Left ventricle myocardium inferior (tissue), 1 donor: ENCODE data around the gene DSTN. TPM values are rescaled to one million over a fixed set of nuclear protein-coding genes. Genes with fewer than 3 reads are reported as not detected.

ENCODE experiments used
- DNase-seq: peaks from one replicate; pipeline ENCODE4 v3.0.0-alpha.2; 2020
- H3K27ac ChIP-seq: fragments of 200-600 bp; replicated peaks from 2 replicates; pipeline ENCODE4 v1.8.0; 2021
- H3K27me3 ChIP-seq: fragments of 200-600 bp; 2 replicates; pipeline ENCODE4 v1.8.0; 2021; ENCODE audit warnings: low read depth
- H3K36me3 ChIP-seq: fragments of 200-600 bp; 2 replicates; pipeline ENCODE4 v1.8.0; 2021
- H3K4me1 ChIP-seq: fragments of 200-600 bp; 2 replicates; pipeline ENCODE4 v1.8.0; 2021
- H3K4me3 ChIP-seq: fragments of 200-600 bp; 2 replicates; pipeline ENCODE4 v1.8.0; 2021; ENCODE audit warnings: mild to moderate bottlenecking, moderate library complexity
- H3K9me3 ChIP-seq: fragments of 200-600 bp; replicated peaks from 2 replicates; pipeline ENCODE4 v1.8.0; 2021
- intact Hi-C: fragments of 100-400 bp; cut with micrococcal nuclease; formaldehyde crosslinking; loops from one replicate; pipeline ENCODE4 v1.11.0; 2022
- total RNA-seq: library from RNA; stranded (reverse); fragmentation: NEBNext Ultra II Directional; extraction: Animal tissue kit (Norgen Biotek cat#: 25700); gene quantifications from one replicate; pipeline ENCODE4 v1.2.1, GENCODE V29; 2021
- TF ChIP-seq, protein P1 (sequence below): fragments of 200-600 bp; IDR thresholded peaks from 2 replicates; pipeline ENCODE4 v1.8.0; 2021; ENCODE audit warnings: antibody characterized with exemption, mild to moderate bottlenecking, borderline replicate concordance
- donor health status: DM: no; HTN: yes; CAD: no; lungs with severe emphysema.

Gene DSTN
- total RNA-seq, 1 donor from 2014 or later = 635 TPM

DNA sequence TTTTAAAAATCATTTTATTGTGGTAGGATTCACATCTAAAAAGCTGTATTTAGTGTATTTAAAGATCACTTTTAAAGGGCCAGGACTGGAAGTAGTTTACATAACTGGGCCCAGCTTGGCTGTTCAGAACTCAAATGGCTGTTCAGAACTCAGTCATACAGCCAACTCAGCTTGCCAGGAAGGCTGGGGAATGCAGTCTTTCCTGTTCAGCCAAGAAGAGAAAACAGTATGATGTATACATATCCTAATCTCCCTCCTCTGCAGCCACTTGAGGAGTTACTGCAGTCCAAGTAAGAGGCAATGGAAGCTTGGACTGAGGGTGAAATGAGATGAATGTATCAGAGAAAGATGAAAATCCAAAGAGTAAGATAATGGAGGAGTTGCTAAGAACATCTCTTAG lies 24.6 kb downstream of the DSTN start:
- Histone ChIP-seq H3K4me1 (peaks cover 97% of the 10 kb centered on the region), H3K9me3 (no peaks in the 10 kb centered on the region), H3K27ac (peak overlapping the region; percentile 49), H3K4me3 (no peak overlapping the region), H3K27me3 (no peaks in the 10 kb centered on the region), H3K36me3 (peaks cover 5% of the 10 kb centered on the region)
- intact Hi-C loops = no loop called here
- no peak for DNase-seq
- TF ChIP-seq, protein P1, sequence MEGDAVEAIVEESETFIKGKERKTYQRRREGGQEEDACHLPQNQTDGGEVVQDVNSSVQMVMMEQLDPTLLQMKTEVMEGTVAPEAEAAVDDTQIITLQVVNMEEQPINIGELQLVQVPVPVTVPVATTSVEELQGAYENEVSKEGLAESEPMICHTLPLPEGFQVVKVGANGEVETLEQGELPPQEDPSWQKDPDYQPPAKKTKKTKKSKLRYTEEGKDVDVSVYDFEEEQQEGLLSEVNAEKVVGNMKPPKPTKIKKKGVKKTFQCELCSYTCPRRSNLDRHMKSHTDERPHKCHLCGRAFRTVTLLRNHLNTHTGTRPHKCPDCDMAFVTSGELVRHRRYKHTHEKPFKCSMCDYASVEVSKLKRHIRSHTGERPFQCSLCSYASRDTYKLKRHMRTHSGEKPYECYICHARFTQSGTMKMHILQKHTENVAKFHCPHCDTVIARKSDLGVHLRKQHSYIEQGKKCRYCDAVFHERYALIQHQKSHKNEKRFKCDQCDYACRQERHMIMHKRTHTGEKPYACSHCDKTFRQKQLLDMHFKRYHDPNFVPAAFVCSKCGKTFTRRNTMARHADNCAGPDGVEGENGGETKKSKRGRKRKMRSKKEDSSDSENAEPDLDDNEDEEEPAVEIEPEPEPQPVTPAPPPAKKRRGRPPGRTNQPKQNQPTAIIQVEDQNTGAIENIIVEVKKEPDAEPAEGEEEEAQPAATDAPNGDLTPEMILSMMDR = no peak

DNA sequence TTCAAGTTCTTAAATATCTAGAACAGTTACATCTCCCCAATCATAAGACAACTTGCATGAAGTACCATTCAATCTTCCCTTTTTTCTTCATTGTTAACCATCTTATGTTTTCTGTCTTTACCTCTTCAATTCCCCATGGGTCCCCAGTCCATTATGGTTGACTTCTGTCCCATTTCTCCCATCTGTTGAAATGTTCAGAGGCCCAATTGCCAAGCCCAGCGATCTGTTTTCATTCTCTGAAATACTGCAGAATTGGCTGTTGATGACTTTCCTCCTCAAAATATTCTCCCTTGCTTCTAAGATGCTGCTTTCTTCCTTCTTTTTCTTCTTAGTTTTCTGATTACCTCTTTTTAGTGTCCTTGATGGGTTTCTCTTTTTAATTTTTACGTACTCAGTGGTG lies 26.0 kb downstream of the DSTN start:
- Histone ChIP-seq H3K27me3 (no peaks in the 10 kb centered on the region), H3K36me3 (peaks cover 8% of the 10 kb centered on the region), H3K4me1 (peaks cover 86% of the 10 kb centered on the region), H3K4me3 (no peak overlapping the region), H3K9me3 (no peaks in the 10 kb centered on the region), H3K27ac (peak overlapping the region; percentile 49)
- TF ChIP-seq, protein P1 = no peak
- intact Hi-C loops = no loop called here
- no peak for DNase-seq

DNA sequence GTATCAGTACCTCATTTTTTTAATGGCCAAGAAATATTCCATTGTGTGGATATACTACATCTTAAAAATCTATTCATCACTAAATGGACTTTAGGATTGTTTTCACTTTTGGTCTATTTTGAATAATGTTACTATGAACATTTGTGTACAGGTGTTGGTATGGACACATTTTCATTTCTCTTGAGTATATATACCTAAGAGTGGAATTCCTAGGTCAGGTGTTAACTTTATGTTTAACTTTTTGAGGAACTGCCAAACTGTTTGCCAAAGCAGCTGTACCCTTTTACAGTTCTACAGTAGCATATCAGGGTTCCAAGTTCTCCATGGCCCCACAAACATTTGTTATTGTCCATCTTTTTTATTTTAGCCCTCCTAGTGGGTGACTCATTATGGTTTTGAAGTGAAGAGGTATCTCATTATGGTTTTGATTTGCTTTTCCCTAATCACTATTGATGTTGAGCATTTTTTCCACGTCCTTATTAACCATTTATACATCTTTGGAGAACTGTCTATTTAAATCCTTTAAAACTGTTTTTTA lies 28.2 kb downstream of the DSTN start:
- no peak overlapping the region for H3K4me3 ChIP-seq
- H3K4me1 ChIP-seq = peaks cover 86% of the 10 kb centered on the region
- no peaks in the 10 kb centered on the region for H3K9me3 ChIP-seq
- intact Hi-C loops = no loop called here
- H3K36me3 ChIP-seq = peaks cover 25% of the 10 kb centered on the region
- no peaks in the 10 kb centered on the region for H3K27me3 ChIP-seq
- no peak for DNase-seq
- no peak overlapping the region for H3K27ac ChIP-seq
- TF ChIP-seq, protein P1 = no peak

DNA sequence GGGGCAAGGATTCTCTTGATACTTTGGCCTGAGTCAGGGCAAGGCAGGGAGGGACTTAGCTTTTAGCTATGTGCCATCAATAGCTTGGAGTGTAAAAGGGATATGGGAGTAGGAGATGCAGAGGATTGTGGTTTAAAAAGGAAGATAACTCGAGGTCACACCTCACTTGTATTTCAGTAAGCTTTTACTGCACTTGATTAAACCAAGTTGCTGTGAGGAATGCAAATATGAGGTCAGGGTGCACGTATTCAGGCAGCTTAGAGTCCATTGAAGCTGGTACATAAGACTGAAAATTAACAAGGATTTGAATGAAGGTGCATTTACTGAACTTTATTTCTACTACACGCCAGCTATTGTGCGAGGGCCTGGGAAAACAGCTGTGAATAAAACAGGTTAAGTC lies 32.1 kb downstream of the DSTN start:
- Histone ChIP-seq H3K4me3 (no peak overlapping the region), H3K27ac (no peak overlapping the region), H3K4me1 (peaks cover 71% of the 10 kb centered on the region), H3K27me3 (no peaks in the 10 kb centered on the region), H3K9me3 (no peaks in the 10 kb centered on the region), H3K36me3 (peaks cover 55% of the 10 kb centered on the region)
- intact Hi-C loops = no loop called here
- TF ChIP-seq, protein P1 = no peak
- no peak for DNase-seq

DNA sequence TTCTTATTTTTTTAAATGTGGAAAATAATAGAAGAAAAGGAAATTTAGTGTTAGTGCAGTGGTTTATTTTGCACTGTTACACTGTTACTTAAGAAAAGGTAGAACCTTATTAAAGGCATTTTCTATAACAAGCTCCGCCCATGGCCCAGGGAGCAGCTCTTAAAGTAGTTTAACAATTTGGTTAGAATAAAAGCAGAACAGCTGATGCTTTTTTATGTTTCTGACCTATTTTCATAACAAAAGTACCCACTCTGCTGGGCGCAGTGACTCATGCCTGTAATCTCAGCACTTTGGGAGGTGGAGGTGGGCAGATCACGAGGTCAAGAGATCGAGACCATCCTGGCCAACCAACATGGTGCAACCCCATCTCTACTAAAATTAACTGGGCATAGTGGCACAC lies 32.6 kb downstream of the DSTN start:
- H3K4me1 ChIP-seq = peaks cover 67% of the 10 kb centered on the region
- no peaks in the 10 kb centered on the region for H3K9me3 ChIP-seq
- no peaks in the 10 kb centered on the region for H3K27me3 ChIP-seq
- peaks cover 61% of the 10 kb centered on the region for H3K36me3 ChIP-seq
- TF ChIP-seq, protein P1 = no peak
- no peak overlapping the region for H3K4me3 ChIP-seq
- H3K27ac ChIP-seq = no peak overlapping the region
- DNase-seq = no peak
- intact Hi-C loops = no loop called here
